GM21717 (cell line): ENCODE results near the gene SBK2.
"Not testable (repeated sequence)": the region's sequence is repeated elsewhere in the genome, so short reads cannot be mapped to it uniquely, and the experiment has no call there.

ENCODE experiments used
- ATAC-seq: cut with Tn5 transposase; IDR thresholded peaks from one replicate; pipeline ENCODE4 v1.9.1; 2021; ENCODE audit warnings: mild to moderate bottlenecking, moderate library complexity; ENCODE audit not compliant: unreplicated experiment

SBK2 gene

GRCh38 chr19:55503502-55504251, 33.3 kb downstream of the SBK2 start:
- peak; percentile 78 for ATAC-seq

- ATAC-seq = no peak
Observed at GRCh38 chr19:55503157-55503501, 33.8 kb downstream of the SBK2 start.

- no peak for ATAC-seq
Observed at GRCh38 chr19:55502197-55502952, 34.6 kb downstream of the SBK2 start.

- no peak for ATAC-seq
Observed at GRCh38 chr19:55500368-55500952, 36.5 kb downstream of the SBK2 start.

- no peak for ATAC-seq
Observed at GRCh38 chr19:55498246-55498840, 38.6 kb downstream of the SBK2 start.

GRCh38 chr19:55497763-55498162, 39.2 kb downstream of the SBK2 start:
- no peak for ATAC-seq

GRCh38 chr19:55496820-55497219, 40.1 kb downstream of the SBK2 start:
- ATAC-seq = not testable (repeated sequence)

- no peak for ATAC-seq
Observed at GRCh38 chr19:55495646-55496349, 41.1 kb downstream of the SBK2 start.

- no peak for ATAC-seq
Observed at GRCh38 chr19:55494172-55494761, 42.7 kb downstream of the SBK2 start.

- no peak for ATAC-seq
Observed at GRCh38 chr19:55493645-55494171, 43.2 kb downstream of the SBK2 start.

- ATAC-seq = no peak
Observed at GRCh38 chr19:55493052-55493644, 43.8 kb downstream of the SBK2 start.

GRCh38 chr19:55492362-55492944, 44.5 kb downstream of the SBK2 start:
- ATAC-seq = no peak

- no peak for ATAC-seq
Observed at GRCh38 chr19:55491546-55492360, 45.2 kb downstream of the SBK2 start.

- no peak for ATAC-seq
Observed at GRCh38 chr19:55490478-55491432, 46.2 kb downstream of the SBK2 start.

- ATAC-seq = no peak
Observed at GRCh38 chr19:55489711-55490477, 47.0 kb downstream of the SBK2 start.

- no peak for ATAC-seq
Observed at GRCh38 chr19:55488986-55489710, 47.8 kb downstream of the SBK2 start.
